ENCODE measurements around the gene ROBO1.

ROBO1 gene

GRCh38 chr3:79751703-79752102 lies 16.1 kb downstream of the ROBO1 start:
- in situ Hi-C loops (cut with HindIII; ENCODE audit: low sequenced_read_pairs): no loop called here
- TF ChIP-seq CTCF (IDR thresholded peaks at IDR 0.05; ENCODE audit: low read depth, low read length, missing control alignments): no peak
- DNase-seq (ENCODE audit: low read depth): no peak
- H3K4me3 ChIP-seq (ENCODE audit: low read depth, low read length): no peak overlapping the region

GRCh38 chr3:79737530-79737929 lies 30.3 kb downstream of the ROBO1 start:
- no peak for TF ChIP-seq CTCF (IDR thresholded peaks at IDR 0.05; ENCODE audit: low read depth, low read length, missing control alignments)
- no peak overlapping the region for H3K4me3 ChIP-seq (ENCODE audit: low read depth, low read length)
- DNase-seq (ENCODE audit: low read depth): no peak
- in situ Hi-C loops (cut with HindIII; ENCODE audit: low sequenced_read_pairs): no loop called here

- TF ChIP-seq CTCF (IDR thresholded peaks at IDR 0.05; ENCODE audit: low read depth, low read length, missing control alignments): no peak
- DNase-seq (ENCODE audit: low read depth): peak; percentile 88
- in situ Hi-C loops (cut with HindIII; ENCODE audit: low sequenced_read_pairs): no loop called here
- H3K4me3 ChIP-seq (ENCODE audit: low read depth, low read length): no peak overlapping the region
These were observed 38.7 kb downstream of the ROBO1 start for GRCh38 chr3:79729096-79729495.

- DNase-seq (ENCODE audit: low read depth): no peak
- in situ Hi-C loops (cut with HindIII; ENCODE audit: low sequenced_read_pairs): no loop called here
- H3K4me3 ChIP-seq (ENCODE audit: low read depth, low read length): no peak overlapping the region
- no peak for TF ChIP-seq CTCF (IDR thresholded peaks at IDR 0.05; ENCODE audit: low read depth, low read length, missing control alignments)
These were observed 41.0 kb downstream of the ROBO1 start for GRCh38 chr3:79726786-79727185.

GRCh38 chr3:79724206-79724605 lies 43.6 kb downstream of the ROBO1 start:
- no peak overlapping the region for H3K4me3 ChIP-seq (ENCODE audit: low read depth, low read length)
- DNase-seq (ENCODE audit: low read depth): no peak
- in situ Hi-C loops (cut with HindIII; ENCODE audit: low sequenced_read_pairs): no loop called here
- no peak for TF ChIP-seq CTCF (IDR thresholded peaks at IDR 0.05; ENCODE audit: low read depth, low read length, missing control alignments)

GRCh38 chr3:79690072-79690471 lies 77.7 kb downstream of the ROBO1 start:
- DNase-seq (ENCODE audit: low read depth): no peak
- no peak for TF ChIP-seq CTCF (IDR thresholded peaks at IDR 0.05; ENCODE audit: low read depth, low read length, missing control alignments)
- in situ Hi-C loops (cut with HindIII; ENCODE audit: low sequenced_read_pairs): no loop called here
- no peak overlapping the region for H3K4me3 ChIP-seq (ENCODE audit: low read depth, low read length)

DNA sequence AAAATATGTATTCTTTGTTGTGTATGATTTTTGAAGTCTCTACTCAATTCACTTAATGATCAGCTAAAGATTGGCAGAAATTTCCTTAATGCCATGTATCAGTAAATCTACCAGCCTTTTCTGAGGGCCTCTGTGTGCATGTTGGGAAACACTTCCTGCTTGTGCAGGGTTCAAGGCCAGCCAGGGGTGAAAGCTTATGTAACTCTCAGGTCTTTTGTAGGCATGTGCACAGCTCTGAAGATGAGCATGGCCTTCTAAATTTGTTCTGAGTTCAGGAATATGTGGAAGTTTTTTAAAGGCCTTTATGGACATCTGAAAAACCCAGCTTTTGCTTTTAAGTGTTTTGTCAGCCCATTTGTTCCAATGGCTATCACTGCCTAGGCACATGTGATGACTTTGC lies 82.7 kb downstream of the ROBO1 start:
- no peak for DNase-seq (ENCODE audit: low read depth)
- no peak overlapping the region for H3K4me3 ChIP-seq (ENCODE audit: low read depth, low read length)
- in situ Hi-C loops (cut with HindIII; ENCODE audit: low sequenced_read_pairs): no loop called here
- TF ChIP-seq CTCF (IDR thresholded peaks at IDR 0.05; ENCODE audit: low read depth, low read length, missing control alignments): no peak
